Spleen (tissue), 7 donors: Measurements from ENCODE around the gene MANSC1.

Experiments
- POLR2A ChIP-seq, 3 donors: fragments of 450-650 bp; IDR thresholded peaks; one replicate each; pipeline ENCODE4 v1.5.1; 2017; ENCODE audit warnings: antibody characterized with exemption in 3 of 3, mild to moderate bottlenecking in 1 of 3
- TF ChIP-seq, protein P1 (sequence below), 11 experiments: fragments of 200-600 bp in 7 of 11; fragments of 450-650 bp in 4 of 11; sonication (generic) in 4 of 11; IDR thresholded peaks in 8 of 11; conservative IDR thresholded peaks in 3 of 11; 1 replicate in 7 of 11; 2 replicates in 4 of 11; pipeline versions ENCODE4 v1.4.0 to v1.8.0; 2016 to 2021; ENCODE audit warnings: antibody characterized with exemption in 11 of 11, inconsistent platforms in 4 of 11, mild to moderate bottlenecking in 1 of 11
- donor health status: DM: no; HTN: no; CAD: no; lungs with moderate emphysema.
- donor health status: DM: no; HTN: no; CAD: no.
- donor health status: DM: no; HTN: no; CAD: no.

DNA sequence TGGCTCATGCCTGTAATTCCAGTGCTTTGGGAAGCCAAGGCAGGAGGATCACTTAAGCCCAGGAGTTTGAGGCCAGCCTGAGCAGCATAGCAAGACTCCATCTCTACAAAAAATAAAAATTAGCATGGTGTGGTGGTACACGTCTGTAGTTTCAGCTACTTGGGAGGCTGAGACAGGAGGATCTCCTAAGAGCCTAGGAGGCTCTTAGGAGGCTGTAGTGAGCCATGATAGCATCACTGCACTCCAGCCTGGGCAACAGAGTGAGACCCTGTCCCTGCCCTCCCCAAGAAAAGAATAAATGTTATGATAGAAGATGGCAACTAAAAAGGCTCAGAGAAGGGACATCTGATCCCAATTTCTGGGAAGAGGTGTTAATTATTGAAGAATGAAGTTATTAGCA, 3.2 kb upstream of the MANSC1 start:
- TF ChIP-seq, protein P1, sequence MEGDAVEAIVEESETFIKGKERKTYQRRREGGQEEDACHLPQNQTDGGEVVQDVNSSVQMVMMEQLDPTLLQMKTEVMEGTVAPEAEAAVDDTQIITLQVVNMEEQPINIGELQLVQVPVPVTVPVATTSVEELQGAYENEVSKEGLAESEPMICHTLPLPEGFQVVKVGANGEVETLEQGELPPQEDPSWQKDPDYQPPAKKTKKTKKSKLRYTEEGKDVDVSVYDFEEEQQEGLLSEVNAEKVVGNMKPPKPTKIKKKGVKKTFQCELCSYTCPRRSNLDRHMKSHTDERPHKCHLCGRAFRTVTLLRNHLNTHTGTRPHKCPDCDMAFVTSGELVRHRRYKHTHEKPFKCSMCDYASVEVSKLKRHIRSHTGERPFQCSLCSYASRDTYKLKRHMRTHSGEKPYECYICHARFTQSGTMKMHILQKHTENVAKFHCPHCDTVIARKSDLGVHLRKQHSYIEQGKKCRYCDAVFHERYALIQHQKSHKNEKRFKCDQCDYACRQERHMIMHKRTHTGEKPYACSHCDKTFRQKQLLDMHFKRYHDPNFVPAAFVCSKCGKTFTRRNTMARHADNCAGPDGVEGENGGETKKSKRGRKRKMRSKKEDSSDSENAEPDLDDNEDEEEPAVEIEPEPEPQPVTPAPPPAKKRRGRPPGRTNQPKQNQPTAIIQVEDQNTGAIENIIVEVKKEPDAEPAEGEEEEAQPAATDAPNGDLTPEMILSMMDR (IDR thresholded peaks at IDR 0.05 in 8 of 11, conservative IDR thresholded peaks at IDR 0.05 in 3 of 11), result no peak
- no peak for TF ChIP-seq POLR2A (IDR thresholded peaks at IDR 0.05)
